Measurements from ENCODE around the gene SMYD3. TPM values are rescaled to one million over a fixed set of nuclear protein-coding genes. Genes with fewer than 3 reads are reported as not detected.

The SMYD3 gene
- total RNA-seq, 1 donor from 2014 or later: 80.8 TPM

GRCh38 chr1:246043556-246043955, 463.5 kb downstream of the SMYD3 start:
- no peaks in the 10 kb centered on the region for H4K20me1 ChIP-seq (ENCODE audit: insufficient read depth, low read length)
- peaks cover 2% of the 10 kb centered on the region for H3K36me3 Mint-ChIP-seq (ENCODE audit: low read depth, unreplicated experiment)
- FAIRE-seq (no peak), DNase-seq (ENCODE audit: low read depth) (peak; percentile 20)
- peaks cover 10% of the 10 kb centered on the region for H3K4me1 Mint-ChIP-seq (ENCODE audit: low read depth, unreplicated experiment)
- no peaks in the 10 kb centered on the region for H3K27me3 Mint-ChIP-seq (ENCODE audit: low read depth, unreplicated experiment)
- H3K9me3 ChIP-seq (ENCODE audit: insufficient read depth, low read depth, low read length): no peaks in the 10 kb centered on the region
- H3K9me3 Mint-ChIP-seq (ENCODE audit: unreplicated experiment): peaks cover 6% of the 10 kb centered on the region
- H3K4me1 ChIP-seq (ENCODE audit: insufficient read depth, low read length): no peaks in the 10 kb centered on the region
- H3K4me3 Mint-ChIP-seq (ENCODE audit: unreplicated experiment): no peak overlapping the region
- no peak overlapping the region for H3K27ac Mint-ChIP-seq (ENCODE audit: unreplicated experiment)
- no peaks in the 10 kb centered on the region for H3K79me2 ChIP-seq (ENCODE audit: insufficient read depth, low read length)
- no peak overlapping the region for H3K27ac ChIP-seq (ENCODE audit: low read depth, low read length)
- H3K9ac ChIP-seq (ENCODE audit: low read length): no peak overlapping the region
- no peaks in the 10 kb centered on the region for H3K27me3 ChIP-seq (ENCODE audit: insufficient read depth, low read length)
- TF ChIP-seq CTCF (IDR thresholded peaks at IDR 0.05; ENCODE audit: insufficient read depth, low read depth, low read length): no peak
- no peak for TF ChIP-seq EZH2 (IDR thresholded peaks at IDR 0.05; ENCODE audit: insufficient read depth, low read length)
- no peak overlapping the region for H3K4me3 ChIP-seq (ENCODE audit: insufficient read depth, low read depth, low read length)
- no peak overlapping the region for H3K4me2 ChIP-seq (ENCODE audit: low read length)
- H2AFZ ChIP-seq (ENCODE audit: low read depth, low read length): no peak overlapping the region
- no peaks in the 10 kb centered on the region for H3K36me3 ChIP-seq (ENCODE audit: insufficient read depth, low read length)

GRCh38 chr1:246041360-246041759, 465.7 kb downstream of the SMYD3 start:
- no peak for FAIRE-seq
- no peaks in the 10 kb centered on the region for H3K79me2 ChIP-seq (ENCODE audit: insufficient read depth, low read length)
- no peaks in the 10 kb centered on the region for H3K27me3 Mint-ChIP-seq (ENCODE audit: low read depth, unreplicated experiment)
- peaks cover 10% of the 10 kb centered on the region for H3K4me1 Mint-ChIP-seq (ENCODE audit: low read depth, unreplicated experiment)
- no peaks in the 10 kb centered on the region for H3K36me3 Mint-ChIP-seq (ENCODE audit: low read depth, unreplicated experiment)
- no peak for DNase-seq (ENCODE audit: low read depth)
- H3K4me1 ChIP-seq (ENCODE audit: insufficient read depth, low read length): no peaks in the 10 kb centered on the region
- H3K9ac ChIP-seq (ENCODE audit: low read length): no peak overlapping the region
- no peaks in the 10 kb centered on the region for H3K9me3 ChIP-seq (ENCODE audit: insufficient read depth, low read depth, low read length)
- H3K9me3 Mint-ChIP-seq (ENCODE audit: unreplicated experiment): peaks cover 6% of the 10 kb centered on the region
- no peak overlapping the region for H2AFZ ChIP-seq (ENCODE audit: low read depth, low read length)
- H3K36me3 ChIP-seq (ENCODE audit: insufficient read depth, low read length): no peaks in the 10 kb centered on the region
- H3K27ac ChIP-seq (ENCODE audit: low read depth, low read length): no peak overlapping the region
- H3K27ac Mint-ChIP-seq (ENCODE audit: unreplicated experiment): no peak overlapping the region
- TF ChIP-seq CTCF (IDR thresholded peaks at IDR 0.05; ENCODE audit: insufficient read depth, low read depth, low read length) (no peak), EZH2 (IDR thresholded peaks at IDR 0.05; ENCODE audit: insufficient read depth, low read length) (no peak)
- H3K4me3 Mint-ChIP-seq (ENCODE audit: unreplicated experiment): no peak overlapping the region
- no peaks in the 10 kb centered on the region for H3K27me3 ChIP-seq (ENCODE audit: insufficient read depth, low read length)
- no peak overlapping the region for H3K4me3 ChIP-seq (ENCODE audit: insufficient read depth, low read depth, low read length)
- H3K4me2 ChIP-seq (ENCODE audit: low read length): no peak overlapping the region
- H4K20me1 ChIP-seq (ENCODE audit: insufficient read depth, low read length): no peaks in the 10 kb centered on the region

- Histone ChIP-seq H3K27me3 (ENCODE audit: insufficient read depth, low read length) (no peaks in the 10 kb centered on the region), H3K79me2 (ENCODE audit: insufficient read depth, low read length) (no peaks in the 10 kb centered on the region), H3K9ac (ENCODE audit: low read length) (no peak overlapping the region), H3K4me1 (ENCODE audit: insufficient read depth, low read length) (peaks cover 2% of the 10 kb centered on the region), H4K20me1 (ENCODE audit: insufficient read depth, low read length) (no peaks in the 10 kb centered on the region), H2AFZ (ENCODE audit: low read depth, low read length) (no peak overlapping the region), H3K4me2 (ENCODE audit: low read length) (no peak overlapping the region), H3K36me3 (ENCODE audit: insufficient read depth, low read length) (no peaks in the 10 kb centered on the region), H3K4me3 (ENCODE audit: insufficient read depth, low read depth, low read length) (no peak overlapping the region), H3K27ac (ENCODE audit: low read depth, low read length) (no peak overlapping the region), H3K9me3 (ENCODE audit: insufficient read depth, low read depth, low read length) (no peaks in the 10 kb centered on the region)
- no peak overlapping the region for H3K27ac Mint-ChIP-seq (ENCODE audit: unreplicated experiment)
- no peaks in the 10 kb centered on the region for H3K27me3 Mint-ChIP-seq (ENCODE audit: low read depth, unreplicated experiment)
- peaks cover 16% of the 10 kb centered on the region for H3K4me1 Mint-ChIP-seq (ENCODE audit: low read depth, unreplicated experiment)
- H3K9me3 Mint-ChIP-seq (ENCODE audit: unreplicated experiment): peaks cover 6% of the 10 kb centered on the region
- FAIRE-seq (no peak), DNase-seq (ENCODE audit: low read depth) (no peak)
- H3K4me3 Mint-ChIP-seq (ENCODE audit: unreplicated experiment): no peak overlapping the region
- TF ChIP-seq CTCF (IDR thresholded peaks at IDR 0.05; ENCODE audit: insufficient read depth, low read depth, low read length) (no peak), EZH2 (IDR thresholded peaks at IDR 0.05; ENCODE audit: insufficient read depth, low read length) (no peak)
- peaks cover 3% of the 10 kb centered on the region for H3K36me3 Mint-ChIP-seq (ENCODE audit: low read depth, unreplicated experiment)
These were observed 466.7 kb downstream of the SMYD3 start for GRCh38 chr1:246040200-246040890.

All from astrocyte (in vitro differentiated cells and primary cell).